ENCODE measurements around the gene LZTS3. TPM values are rescaled to one million over a fixed set of nuclear protein-coding genes. Genes with fewer than 3 reads are reported as not detected.
"Not testable (repeated sequence)": the region's sequence is repeated elsewhere in the genome, so short reads cannot be mapped to it uniquely, and the experiment has no call there.

The LZTS3 gene
- polyA plus RNA-seq, 12 donors, result 2.5 to 7.2 (median 3.0) TPM; not detected in 1

- DNase-seq, result no peak
Observed at GRCh38 chr20:3193806-3194616, 20.7 kb upstream of the LZTS3 start.

- DNase-seq, result no peak
Observed at GRCh38 chr20:3192226-3193015, 19.1 kb upstream of the LZTS3 start.

- no peak for DNase-seq
Observed at GRCh38 chr20:3190681-3191111, 17.3 kb upstream of the LZTS3 start.

GRCh38 chr20:3189561-3190131, 16.3 kb upstream of the LZTS3 start:
- DNase-seq, result no peak

GRCh38 chr20:3188823-3189413, 15.6 kb upstream of the LZTS3 start:
- no peak for DNase-seq

GRCh38 chr20:3187861-3188260, 14.5 kb upstream of the LZTS3 start:
- not testable (repeated sequence) for DNase-seq

GRCh38 chr20:3183896-3184612, 10.7 kb upstream of the LZTS3 start:
- no peak for DNase-seq

- DNase-seq, result not testable (repeated sequence)
Observed at GRCh38 chr20:3182429-3182828, 9.1 kb upstream of the LZTS3 start.

- DNase-seq, result no peak
Observed at GRCh38 chr20:3181270-3181669, 7.9 kb upstream of the LZTS3 start.

- no peak for DNase-seq
Observed at GRCh38 chr20:3180319-3180718, 7.0 kb upstream of the LZTS3 start.

GRCh38 chr20:3177746-3178485, 4.6 kb upstream of the LZTS3 start:
- no peak for DNase-seq

GRCh38 chr20:3175270-3175669, 1.9 kb upstream of the LZTS3 start:
- DNase-seq, result no peak

GRCh38 chr20:3174442-3175261, 1.3 kb upstream of the LZTS3 start:
- DNase-seq, result no peak

- peak; percentile 87 for DNase-seq
Observed at GRCh38 chr20:3173610-3174441, 477 bp upstream of the LZTS3 start.

GRCh38 chr20:3172126-3172932, 1.0 kb downstream of the LZTS3 start:
- no peak for DNase-seq

GRCh38 chr20:3171391-3172125, 1.8 kb downstream of the LZTS3 start:
- no peak for DNase-seq
